K562 (cell line): ENCODE data around the gene ZNF485. TPM values are rescaled to one million over a fixed set of nuclear protein-coding genes. Genes with fewer than 3 reads are reported as not detected.

Experiments
- ATAC-seq: fragments of 200-7000 bp; cut with Tn5 transposase; 3 replicates; pipeline ENCODE4 v1.9.1; 2020; ENCODE audit warnings: moderate library complexity
- BruUV-seq: library from RNA; stranded (reverse); fragments of 400-500 nt; replicated peaks from 2 replicates; lab custom pipeline; 2021; lab: Mats Ljungman, UMichigan
- CTCF ChIA-PET: fragments of 300-600 bp; formaldehyde crosslinking; extraction: SDS; loops from one replicate; lab custom pipeline; 2021; ENCODE audit warnings: low intra/inter-chr PET ratio; lab: Yijun Ruan, JAX
- POLR2A ChIA-PET: fragments of 300-600, 350-650 bp; sonication (Branson Sonifier 250); formaldehyde crosslinking; extraction: SDS; loops from one replicate; lab custom pipeline; 2021; ENCODE audit warnings: antibody characterized with exemption, inconsistent platforms; lab: Yijun Ruan, JAX
- DNase-seq, 4 experiments: peaks; one replicate each; pipeline versions ENCODE4 v3.0.0 to v3.0.0-alpha.2; 2011 to 2018; ENCODE audit warnings: low spot score in 3 of 4, mixed read lengths in 3 of 4; ENCODE audit errors: extremely low read depth in 1 of 4
- FAIRE-seq: peaks from 2 replicates; lab custom pipeline; 2011; peaks lifted over from hg19 to GRCh38; lab: Jason Lieb, UNC
- H2AFZ ChIP-seq: 2 replicates; pipeline ENCODE4 v1.6.0; 2011; ENCODE audit warnings: low read depth, low read length, control low read depth, inconsistent platforms
- H3K27ac ChIP-seq: fragments of 200-600 bp; 3 replicates; pipeline ENCODE4 v1.8.0; 2011; ENCODE audit warnings: low read depth, mild to moderate bottlenecking, control low read depth, inconsistent platforms, low read length, moderate library complexity, mixed read lengths; ENCODE audit errors: extremely low read depth
- H3K27me3 ChIP-seq, 2 experiments: fragments of 300-600 bp in 1 of 2; 2 replicates in 1 of 2; 3 replicates in 1 of 2; pipeline versions ENCODE4 v1.6.0 to v1.8.0; 2011; ENCODE audit warnings: inconsistent platforms in 2 of 2, low read length in 2 of 2, mild to moderate bottlenecking in 1 of 2, mixed read lengths in 1 of 2, moderate library complexity in 1 of 2; ENCODE audit not compliant: control insufficient read depth in 2 of 2, insufficient read depth in 2 of 2
- H3K36me3 ChIP-seq: fragments of 300-600 bp; 3 replicates; pipeline ENCODE4 v1.8.0; 2011; ENCODE audit warnings: mild to moderate bottlenecking, low read length, inconsistent platforms; ENCODE audit not compliant: control insufficient read depth, insufficient read depth
- H3K4me1 ChIP-seq, 2 experiments: fragments of 200-600 bp in 1 of 2; replicated peaks in 1 of 2; 2 replicates in 1 of 2; 3 replicates in 1 of 2; pipeline versions ENCODE4 v1.5.1 to v1.8.0; 2011; ENCODE audit warnings: inconsistent platforms in 2 of 2, low read length in 2 of 2, mild to moderate bottlenecking in 1 of 2, mixed read lengths in 1 of 2, moderate library complexity in 1 of 2; ENCODE audit not compliant: control insufficient read depth in 2 of 2, insufficient read depth in 2 of 2
- H3K4me2 ChIP-seq: 2 replicates; pipeline ENCODE4 v1.6.1; 2011; ENCODE audit warnings: low read length, control low read depth, inconsistent platforms, mixed read lengths; ENCODE audit not compliant: insufficient read depth
- H3K4me3 ChIP-seq: fragments of 200-600 bp; sonication (generic), shearing (Covaris generic); 2 replicates; pipeline ENCODE4 v1.5.1; 2016; ENCODE audit warnings: control low read depth, inconsistent platforms
- H3K79me2 ChIP-seq: fragments of 200-600 bp; 3 replicates; pipeline ENCODE4 v1.8.0; 2011; ENCODE audit warnings: low read length, inconsistent platforms; ENCODE audit not compliant: control insufficient read depth, insufficient read depth
- H3K9ac ChIP-seq, 2 experiments: 2 replicates each; pipeline versions ENCODE4 v1.6.0 to v1.6.1; 2011; ENCODE audit warnings: low read depth in 2 of 2, low read length in 2 of 2, control low read depth in 1 of 2, inconsistent platforms in 1 of 2, mild to moderate bottlenecking in 1 of 2, mixed read lengths in 1 of 2; ENCODE audit not compliant: insufficient read depth in 1 of 2
- H3K9me1 ChIP-seq: one replicate; pipeline ENCODE4 v1.6.0; 2011; ENCODE audit warnings: inconsistent platforms, mild to moderate bottlenecking, low read length, moderate library complexity; ENCODE audit not compliant: control insufficient read depth, insufficient read depth
- H3K9me3 ChIP-seq: replicated peaks from 2 replicates; pipeline ENCODE4 v1.5.1; 2011; ENCODE audit warnings: low read depth, low read length, inconsistent platforms; ENCODE audit not compliant: control insufficient read depth, insufficient read depth
- H4K20me1 ChIP-seq: replicated peaks from 2 replicates; pipeline ENCODE4 v1.6.1; 2011; ENCODE audit warnings: low read length, inconsistent platforms, mixed read lengths; ENCODE audit not compliant: control insufficient read depth, insufficient read depth
- BRF2 ChIP-seq: IDR thresholded peaks from 3 replicates; pipeline ENCODE4 v1.6.1; 2011; ENCODE audit warnings: borderline replicate concordance, mild to moderate bottlenecking; ENCODE audit not compliant: insufficient read length, insufficient read depth
- CAMTA2 ChIP-seq: fragments of 250-450 bp; sonication (Bioruptor Pico); conservative IDR thresholded peaks from 2 replicates; pipeline ENCODE4 v1.5.1; 2022
- EGR1 ChIP-seq: fragments of 450-650 bp; conservative IDR thresholded peaks from 2 replicates; pipeline ENCODE4 v1.6.1; 2017; ENCODE audit warnings: mild to moderate bottlenecking
- EWSR1 ChIP-seq: fragments of 450-650 bp; IDR thresholded peaks from 2 replicates; pipeline ENCODE4 v1.6.1; 2018; ENCODE audit warnings: borderline replicate concordance, mild to moderate bottlenecking, low read depth, moderate library complexity; ENCODE audit not compliant: partially characterized antibody
- GABPA ChIP-seq: fragments of 200-800 bp; sonication (Bioruptor generic); conservative IDR thresholded peaks from 2 replicates; pipeline ENCODE4 v1.6.1; 2016; ENCODE audit warnings: low read depth, missing genetic modification characterization, missing compliant biosample characterization
- LCOR ChIP-seq: sonication (generic); formaldehyde crosslinking; IDR thresholded peaks from 2 replicates; pipeline ENCODE4 v1.8.0; 2022; ENCODE audit warnings: mild to moderate bottlenecking, missing genetic modification reagents
- MBD2 ChIP-seq: sonication (generic); IDR thresholded peaks from 2 replicates; pipeline ENCODE4 v1.6.1; 2016; ENCODE audit warnings: low read depth, borderline replicate concordance
- PHF8 ChIP-seq: fragments of 200-600 bp; sonication (generic); IDR thresholded peaks from 2 replicates; pipeline ENCODE4 v1.6.1; 2012; ENCODE audit warnings: mixed run types, mild to moderate bottlenecking, inconsistent platforms, low read length, moderate library complexity, borderline replicate concordance
- RBM25 ChIP-seq: fragments of 200-400 bp; formaldehyde crosslinking; IDR thresholded peaks from 2 replicates; pipeline ENCODE4 v1.6.1; 2018; ENCODE audit warnings: low read length, low read depth, moderate library complexity; ENCODE audit not compliant: severe bottlenecking
- SAP30 ChIP-seq: fragments of 200-600 bp; sonication (generic); IDR thresholded peaks from 2 replicates; pipeline ENCODE4 v1.6.1; 2012; ENCODE audit warnings: borderline replicate concordance, low read depth, mild to moderate bottlenecking, moderate library complexity, low read length, control low read depth, inconsistent platforms; ENCODE audit not compliant: insufficient read depth, poor library complexity, severe bottlenecking
- SIN3B ChIP-seq: fragments of 450-650 bp; IDR thresholded peaks from 2 replicates; pipeline ENCODE4 v1.6.1; 2017; ENCODE audit warnings: low read depth, mild to moderate bottlenecking, moderate library complexity
- SRSF3 ChIP-seq: fragments of 200-400 bp; formaldehyde crosslinking; IDR thresholded peaks from 2 replicates; pipeline ENCODE4 v1.6.1; 2016; ENCODE audit warnings: mild to moderate bottlenecking, low read length, moderate library complexity; ENCODE audit not compliant: insufficient read depth
- STAG1 ChIP-seq: sonication (generic); formaldehyde crosslinking; IDR thresholded peaks from 2 replicates; pipeline ENCODE4 v1.5.0; 2020; ENCODE audit warnings: missing genetic modification reagents, borderline replicate concordance
- THAP7 ChIP-seq: fragments of 250-450 bp; sonication (Bioruptor Pico); IDR thresholded peaks from 2 replicates; pipeline ENCODE4 v1.5.0; 2021
- TRIM24 ChIP-seq, 2 experiments: fragments of 450-650 bp; IDR thresholded peaks; 2 replicates each; pipeline ENCODE4 v1.6.1; 2016
- XRCC3 ChIP-seq: fragments of 450-650 bp; IDR thresholded peaks from 2 replicates; pipeline ENCODE4 v1.6.1; 2017; ENCODE audit warnings: mild to moderate bottlenecking, moderate library complexity
- ZFX ChIP-seq: sonication (generic); formaldehyde crosslinking; IDR thresholded peaks from 2 replicates; pipeline ENCODE4 v1.8.0; 2022; ENCODE audit warnings: mild to moderate bottlenecking, missing genetic modification reagents, moderate library complexity
- ZNF140 ChIP-seq: fragments of 250-450 bp; sonication (Bioruptor Pico); IDR thresholded peaks from 2 replicates; pipeline ENCODE4 v1.8.0; 2021; ENCODE audit warnings: moderate library complexity, mild to moderate bottlenecking, inconsistent platforms
- ZNF436 ChIP-seq: fragments of 250-450, 450-650 bp; sonication (Bioruptor Pico); formaldehyde crosslinking; IDR thresholded peaks from 2 replicates; pipeline ENCODE4 v1.7.0; 2020; ENCODE audit warnings: mild to moderate bottlenecking
- ZNF551 ChIP-seq: fragments of 250-450 bp; sonication (Bioruptor Pico); IDR thresholded peaks from 2 replicates; pipeline ENCODE4 v1.5.0; 2021; ENCODE audit warnings: mild to moderate bottlenecking, moderate library complexity
- ZNF75A ChIP-seq: fragments of 450-650 bp; formaldehyde crosslinking; IDR thresholded peaks from 2 replicates; pipeline ENCODE4 v1.4.0; 2020; ENCODE audit warnings: mild to moderate bottlenecking
- ZNF830 ChIP-seq: fragments of 250-450 bp; sonication (Bioruptor Pico); IDR thresholded peaks from 2 replicates; pipeline ENCODE4 v1.5.0; 2021; ENCODE audit warnings: mild to moderate bottlenecking
- WGBS: fragments of 100-300 bp; shearing (Covaris generic); methylation state at CpG from one replicate; pipeline ENCODE4 v1.1.6; 2016; ENCODE audit warnings: low coverage, mixed read lengths; ENCODE audit not compliant: insufficient coverage; ENCODE audit errors: missing lambda C conversion rate; 5-methylcytosine and 5-hydroxymethylcytosine counted together
- in situ Hi-C: fragments of 300-500 bp; cut with MboI; formaldehyde crosslinking; loops from 4 replicates; pipeline ENCODE4 v1.15.0; 2018; ENCODE audit warnings: inconsistent platforms, mixed read lengths
- intact Hi-C: fragments of 100-400 bp; cut with micrococcal nuclease; formaldehyde crosslinking; loops from 2 replicates; pipeline ENCODE4 v1.14.2; 2022
- polyA plus RNA-seq, 8 experiments: library from polyadenylated mRNA; depleted of rRNA in 4 of 8; stranded (reverse) in 5 of 8; unstranded in 3 of 8; fragments of >200 nt; fragmentation: Nextera tagmentation in 2 of 8; fragmentation: Illumina TruSeq in 1 of 8; extraction: Ambion mirVana in 2 of 8; extraction: Trizol in 1 of 8; gene quantifications; 2 replicates each; pipeline versions ENCODE4 v1.2.1 to v1.2.3, GENCODE V29; 2011 to 2014; ENCODE audit warnings: inconsistent platforms in 1 of 8, missing spikeins in 1 of 8
- total RNA-seq, 7 experiments: library from RNA; depleted of rRNA in 6 of 7; stranded (reverse); fragments of >200 nt in 6 of 7; fragmentation: Illumina TruSeq in 2 of 7; extraction: Trizol in 2 of 7; gene quantifications; 2 replicates each; pipeline versions ENCODE4 v1.2.1 to v1.2.3, GENCODE V29; 2011 to 2021; ENCODE audit warnings: low replicate concordance in 1 of 7

ZNF485 gene
- total and polyA plus RNA-seq, 9 of the 15 experiments (the other 6 are each of a cell fraction or from before 2014, with no cell fraction given): 8.0 to 18.7 (median 11.9) TPM

DNA sequence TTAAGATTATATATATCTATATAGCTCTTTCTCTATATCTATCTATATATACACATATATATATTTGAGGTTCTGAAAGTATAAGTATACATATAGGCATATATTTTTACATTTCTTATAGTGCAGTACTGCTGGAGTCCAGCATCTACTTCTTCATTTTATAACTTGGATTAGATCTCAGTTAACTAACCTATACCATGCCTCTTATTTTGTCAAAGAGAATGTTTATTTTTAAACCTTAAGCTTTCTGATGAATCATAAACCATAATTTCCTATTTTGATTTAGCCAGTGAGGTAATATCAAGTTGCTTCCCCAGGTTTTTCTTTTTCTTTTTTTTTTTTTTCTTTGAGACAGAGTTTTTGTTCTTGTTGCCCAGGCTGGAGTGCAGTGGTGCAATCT lies 34.4 kb downstream of the ZNF485 start (continued):
- no peak for TF ChIP-seq MBD2
- no peak for TF ChIP-seq ZNF830 (CRISPR knock-in tag)
- TF ChIP-seq LCOR: no peak
- TF ChIP-seq SAP30: no peak
- TF ChIP-seq, all 486 proteins: peak for 0

- 79% methylated on average over 8 of the region's 8 CpGs for WGBS
- no peak overlapping the region for H3K9ac ChIP-seq
- no peaks in the 10 kb centered on the region for H3K79me2 ChIP-seq
- intact Hi-C loops: no loop called here
- ChIA-PET POLR2A (interaction anchor here (1.0 to 1.5 kb wide), 2 partner anchors 9 to 15 kb away, joined by 3 to 4 read pairs; no protein-coding TSS in a partner anchor), CTCF (no interaction called here)
- H3K4me2 ChIP-seq: no peak overlapping the region
- peaks cover 30% of the 10 kb centered on the region for H3K9me3 ChIP-seq
- no peak overlapping the region for H2AFZ ChIP-seq
- no peak overlapping the region for H3K4me3 ChIP-seq
- FAIRE-seq: no peak
- no peak overlapping the region for H3K27ac ChIP-seq
- H3K4me1 ChIP-seq: peaks cover 4 to 12% of the 10 kb centered on the region in 2 experiments; a peak in 3 of 5 replicates
- H4K20me1 ChIP-seq: no peaks in the 10 kb centered on the region
- peaks cover 30% of the 10 kb centered on the region for H3K36me3 ChIP-seq
- in situ Hi-C loops: no loop called here
- DNase-seq: no peak
- ATAC-seq: no peak
- no peaks in the 10 kb centered on the region for H3K27me3 ChIP-seq
- H3K9me1 ChIP-seq: no peaks in the 10 kb centered on the region
- BruUV-seq: no TSS peak
- TF ChIP-seq ZNF75A (CRISPR knock-in tag): peak; percentile 96
- peak; percentile 50 for TF ChIP-seq RBM25
- TF ChIP-seq THAP7 (CRISPR knock-in tag): no peak
- TF ChIP-seq ZFX (CRISPR knock-in tag): no peak
- no peak for TF ChIP-seq EGR1
- no peak for TF ChIP-seq SIN3B
- TF ChIP-seq ZNF436: no peak
- TF ChIP-seq EWSR1: no peak
- no peak for TF ChIP-seq GABPA (tag)
- TF ChIP-seq XRCC3: peak; percentile 82; the same call in 1 of the 2 replicates
- TF ChIP-seq ZNF551 (CRISPR knock-in tag): no peak
- TF ChIP-seq CAMTA2 (CRISPR knock-in tag): no peak
- TF ChIP-seq PHF8: no peak
- peak in 1 of 2 experiments; percentile 50; a peak in 1 of 4 replicates for TF ChIP-seq TRIM24 (IDR thresholded peaks at IDR 0.05)
- TF ChIP-seq ZNF140 (CRISPR knock-in tag): no peak
- TF ChIP-seq STAG1: no peak
- no peak for TF ChIP-seq BRF2
- no peak for TF ChIP-seq SRSF3
These were observed 38.0 kb downstream of the ZNF485 start for GRCh38 chr10:43644252-43644651.
